GM19023 (cell line): ENCODE data around the gene SDC4.
"Not testable (repeated sequence)": the region's sequence is repeated elsewhere in the genome, so short reads cannot be mapped to it uniquely, and the experiment has no call there.

ENCODE experiments used
- ATAC-seq: cut with Tn5 transposase; IDR thresholded peaks from one replicate; pipeline ENCODE4 v1.9.1; 2021; ENCODE audit warnings: mild to moderate bottlenecking, moderate library complexity; ENCODE audit not compliant: unreplicated experiment

The SDC4 gene

GRCh38 chr20:45365444-45365970 lies 17.3 kb upstream of the SDC4 start:
- ATAC-seq: no peak

- ATAC-seq: no peak
These were observed 15.6 kb upstream of the SDC4 start for GRCh38 chr20:45363611-45364492.

DNA sequence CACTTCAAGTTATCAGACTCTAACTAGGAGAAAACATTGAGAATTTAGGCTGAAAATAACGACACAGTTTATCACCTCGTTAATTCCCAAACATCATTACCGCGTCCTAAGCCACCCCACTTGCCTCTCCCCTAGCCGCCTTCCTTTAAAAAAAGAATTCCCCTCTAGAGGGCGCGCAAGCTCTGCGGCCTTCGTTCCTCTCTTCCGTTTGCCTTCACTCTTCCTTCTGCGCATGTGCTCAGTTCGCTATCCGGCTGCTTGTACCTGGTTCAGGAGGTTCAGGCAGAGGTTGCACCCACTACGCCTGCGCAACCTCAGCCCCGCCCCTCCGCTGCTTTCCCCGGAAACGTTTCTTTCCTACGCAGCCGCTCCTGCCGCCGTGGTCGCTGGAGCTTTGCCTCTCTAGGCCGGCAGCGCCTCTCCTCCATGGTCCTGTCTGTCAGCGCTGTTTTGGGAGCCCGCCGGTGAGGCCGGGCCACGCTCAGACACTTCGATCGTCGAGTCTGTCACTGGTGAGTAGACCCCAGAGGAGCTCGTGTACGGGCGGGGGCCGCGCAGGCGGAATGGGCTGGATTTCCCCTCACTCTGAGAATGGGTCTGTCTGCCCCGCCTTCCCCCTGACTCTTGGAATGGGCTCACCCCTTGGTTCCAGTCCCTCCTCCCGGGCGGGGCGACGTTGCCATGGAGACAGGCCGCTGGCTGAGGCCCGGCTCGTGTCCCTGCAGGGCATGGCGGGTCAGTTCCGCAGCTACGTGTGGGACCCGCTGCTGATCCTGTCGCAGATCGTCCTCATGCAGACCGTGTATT lies 14.8 kb upstream of the SDC4 start, which contains the start of gene SYS1:
Gene SYS1, plus strand, starts transcription at position 353 of the 807 bp plus-strand sequence. Its CDS starts 376 bp downstream, at position 729.
- peak; percentile 81 for ATAC-seq

GRCh38 chr20:45361793-45362192 lies 13.6 kb upstream of the SDC4 start:
- ATAC-seq: no peak

DNA sequence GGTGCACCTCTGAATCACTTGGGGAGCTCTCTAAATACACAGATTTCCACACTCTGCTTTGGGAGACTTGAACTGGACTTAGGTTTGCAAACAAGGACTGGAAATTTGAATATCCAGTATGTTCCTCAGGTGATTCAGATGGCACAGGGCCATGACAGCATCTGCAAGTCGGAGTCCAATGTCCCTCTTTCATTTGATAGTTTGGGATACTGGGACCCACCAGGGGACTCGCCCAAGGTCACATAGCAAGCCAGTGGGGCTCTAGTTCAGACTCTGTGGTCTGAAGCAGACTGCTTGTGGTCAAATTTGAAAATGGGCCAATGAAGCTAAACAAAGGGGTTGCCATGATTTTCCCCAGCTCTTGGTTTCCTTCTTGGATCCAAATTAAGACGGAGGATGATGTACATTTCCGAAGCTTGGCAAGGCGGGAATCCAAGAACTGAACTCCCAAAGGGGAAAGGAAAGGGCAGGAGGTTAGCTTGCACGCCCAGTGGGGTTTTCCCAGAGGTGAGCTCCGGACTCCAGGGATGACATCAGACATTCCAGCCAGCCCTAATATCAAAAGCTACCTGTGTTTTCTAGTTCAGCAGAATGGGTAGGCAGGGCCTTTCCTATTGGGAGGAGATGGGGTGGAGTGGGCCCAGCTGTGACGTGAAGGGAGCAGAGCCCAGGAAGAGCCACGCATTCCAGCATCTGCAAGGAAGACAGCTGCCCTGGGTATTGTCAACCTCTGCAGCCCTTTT lies 11.4 kb upstream of the SDC4 start:
- ATAC-seq: no peak

DNA sequence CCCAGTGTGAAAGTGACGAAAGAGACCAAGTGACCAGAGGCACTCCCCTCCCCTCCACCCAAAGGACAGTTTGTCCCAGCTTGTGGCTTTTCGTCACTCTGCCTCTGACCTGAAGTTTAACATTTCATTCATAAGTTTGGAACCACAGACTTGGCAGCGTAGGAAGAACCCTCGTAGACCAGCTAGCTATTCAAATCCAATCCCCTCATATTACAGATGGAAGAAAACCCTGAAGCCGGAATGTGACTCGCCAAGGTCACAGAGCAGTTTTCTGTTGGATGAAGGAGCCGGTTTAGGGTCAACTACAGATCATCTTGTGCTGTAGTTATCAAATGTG lies 10.8 kb upstream of the SDC4 start:
- no peak for ATAC-seq

DNA sequence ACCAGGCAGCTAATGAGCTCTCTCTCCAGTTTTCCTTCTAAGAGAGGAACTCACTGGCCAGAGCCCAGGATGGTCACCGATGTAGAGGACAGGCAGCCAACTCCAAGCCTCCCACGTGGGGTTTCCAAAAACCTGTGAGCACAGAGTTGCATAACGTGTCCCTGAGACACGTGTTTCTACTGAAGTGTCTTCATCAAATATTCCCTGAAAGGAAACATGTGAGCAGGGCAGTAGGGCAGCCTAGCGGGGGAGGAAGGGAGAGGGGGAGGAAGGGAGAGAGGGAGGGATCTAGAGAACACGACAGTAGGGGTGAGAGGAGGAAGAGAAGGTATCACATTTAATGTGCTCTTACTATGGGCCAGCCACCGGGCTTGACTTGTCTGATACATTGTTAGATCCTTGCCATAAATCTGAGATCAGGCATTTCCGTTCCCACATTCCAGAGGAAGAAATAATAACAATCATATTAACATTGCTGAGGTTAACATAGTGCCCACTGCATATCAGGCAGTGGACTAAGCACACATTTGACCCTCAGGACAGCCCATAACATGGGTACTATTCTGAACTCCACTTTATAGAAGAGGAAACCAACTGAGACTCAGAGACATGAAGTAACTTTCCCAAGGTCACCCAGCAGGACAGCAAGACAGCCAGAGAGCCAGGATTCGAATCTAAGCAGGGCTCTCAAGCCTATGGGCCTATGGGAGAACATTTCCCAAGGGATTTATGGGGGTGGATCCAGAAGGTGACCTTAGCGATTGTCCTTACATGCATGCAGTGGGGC lies 10.3 kb upstream of the SDC4 start:
- ATAC-seq: no peak

- no peak for ATAC-seq
These were observed 7.2 kb upstream of the SDC4 start for GRCh38 chr20:45355209-45356084.

- ATAC-seq: no peak
These were observed 6.4 kb upstream of the SDC4 start for GRCh38 chr20:45354423-45355208.

DNA sequence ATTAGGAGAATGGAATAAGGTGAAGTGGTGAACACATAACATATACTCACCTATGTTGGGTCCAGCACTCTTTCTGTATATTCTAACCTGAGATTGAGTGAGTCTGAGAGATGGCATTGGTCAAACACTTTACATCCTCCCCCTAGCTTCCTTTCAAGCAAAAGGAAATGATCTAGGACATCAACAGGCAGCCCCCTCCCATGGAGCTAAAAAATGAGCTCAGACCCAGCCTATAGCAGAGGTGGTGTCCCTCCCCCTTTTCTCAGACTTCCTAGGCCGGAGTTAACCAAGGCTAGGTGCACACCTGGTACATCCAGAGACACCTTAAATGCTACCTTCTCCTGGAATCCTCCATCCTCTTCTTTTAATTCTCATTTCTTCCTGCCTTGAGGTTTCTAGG lies 5.5 kb upstream of the SDC4 start:
- ATAC-seq: no peak

DNA sequence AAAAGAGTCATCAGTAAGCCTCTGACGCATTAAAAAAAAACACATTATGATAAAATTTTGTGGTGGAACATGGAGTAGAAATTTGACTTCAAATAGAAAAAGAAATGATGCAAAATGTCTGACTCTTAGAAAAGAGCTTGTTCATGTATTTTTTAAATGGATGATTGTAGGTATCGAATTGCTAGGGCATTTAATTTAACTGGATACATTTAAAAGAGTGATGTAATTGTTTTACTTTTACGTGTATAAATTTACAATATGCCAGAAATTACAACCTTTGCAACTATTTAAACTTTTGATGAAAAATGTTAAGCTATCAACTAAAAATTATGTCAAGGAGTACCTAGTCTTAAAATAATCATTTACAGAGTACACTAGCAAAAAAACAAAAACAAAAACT lies 4.5 kb upstream of the SDC4 start:
- ATAC-seq: no peak

- not testable (repeated sequence) for ATAC-seq
These were observed 2.6 kb upstream of the SDC4 start for GRCh38 chr20:45350795-45351194.

GRCh38 chr20:45350217-45350616 lies 2.0 kb upstream of the SDC4 start:
- ATAC-seq: no peak

DNA sequence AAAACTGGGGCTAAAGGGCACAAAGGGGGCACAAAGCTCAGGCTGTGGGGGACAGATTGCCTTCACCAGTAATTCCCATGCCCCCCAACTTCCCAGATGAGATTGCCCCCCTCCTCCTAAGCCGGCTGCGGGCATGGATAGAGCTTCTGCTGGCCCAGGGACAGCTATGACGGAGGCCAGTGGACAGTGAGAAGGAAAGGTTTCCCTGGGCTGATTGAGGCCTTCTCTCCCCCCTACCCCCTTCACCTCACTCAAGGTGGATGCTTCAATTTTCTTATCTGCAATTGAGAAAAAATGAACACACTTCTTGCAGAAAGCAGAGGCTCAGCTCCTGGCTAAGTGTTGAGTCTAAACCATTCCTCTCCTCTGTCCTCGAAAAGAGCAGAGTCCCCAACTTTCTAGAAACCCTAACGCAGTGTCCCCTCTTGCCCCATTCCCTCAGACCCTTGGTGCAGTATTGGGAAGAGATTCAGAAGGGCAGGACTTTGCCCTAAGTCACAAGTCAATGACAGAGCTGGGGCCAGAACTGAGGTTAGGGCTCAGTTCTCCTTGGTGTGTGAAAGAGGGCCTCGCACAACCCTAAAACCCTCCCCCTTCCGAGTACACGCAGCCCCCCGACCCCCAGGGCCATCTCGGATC lies 808 bp downstream of the SDC4 start:
- no peak for ATAC-seq

- no peak for ATAC-seq
These were observed 1.4 kb downstream of the SDC4 start for GRCh38 chr20:45346851-45347250.

DNA sequence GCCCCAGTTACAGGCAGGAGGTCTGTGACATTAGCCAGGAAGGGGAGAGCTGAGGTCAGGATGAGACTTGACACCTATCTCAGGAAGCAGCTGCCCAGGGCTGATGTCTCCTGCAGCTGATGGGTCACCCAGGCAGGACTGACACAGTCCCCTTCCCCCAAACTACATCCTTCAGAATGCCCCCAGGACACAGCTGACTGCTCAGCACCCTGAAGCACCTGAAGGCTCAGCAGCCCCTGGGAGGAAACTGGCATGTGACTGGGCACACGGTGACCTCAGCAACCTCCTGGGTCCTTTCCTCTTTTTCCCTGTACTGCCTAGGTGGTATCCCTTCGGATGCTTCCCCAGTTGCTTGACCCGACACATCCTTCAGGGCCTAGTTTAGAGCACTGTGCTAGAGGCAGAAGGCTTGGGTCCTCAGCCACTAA lies 1.9 kb downstream of the SDC4 start:
- ATAC-seq: no peak

- ATAC-seq: no peak
These were observed 2.9 kb downstream of the SDC4 start for GRCh38 chr20:45345104-45345936.
